Common myeloid progenitor, CD34-positive (primary cell): Measurements from ENCODE around the gene INSR.

Experiments
- CTCF ChIA-PET: fragments of 350-600 bp; sonication (Branson Sonifier 250); formaldehyde crosslinking; loops from one replicate; lab custom pipeline; 2021; ENCODE audit warnings: antibody characterized with exemption; lab: Charles Lee
- POLR2A ChIA-PET: fragments of 350-600 bp; sonication (Branson Sonifier 250); formaldehyde crosslinking; loops from one replicate; lab custom pipeline; 2021; ENCODE audit warnings: antibody characterized with exemption; lab: Charles Lee
- DNase-seq, 3 donors: peaks; one replicate each; pipeline versions ENCODE4 v3.0.0 to v3.0.0-alpha.2; 2013
- H3K27ac ChIP-seq, 2 experiments: 1 replicate in 1 of 2; 2 replicates in 1 of 2; pipeline ENCODE4 v1.7.0; 2013; ENCODE audit warnings: inconsistent platforms in 2 of 2, low read length in 2 of 2, mild to moderate bottlenecking in 2 of 2, low read depth in 1 of 2, moderate library complexity in 1 of 2; ENCODE audit not compliant: severe bottlenecking in 2 of 2, insufficient read depth in 1 of 2, poor library complexity in 1 of 2
- H3K27me3 ChIP-seq, 5 experiments: replicated peaks in 2 of 5; 1 replicate in 3 of 5; 2 replicates in 2 of 5; pipeline versions ENCODE4 v1.6.1 to v1.7.0; 2013; ENCODE audit warnings: low read length in 4 of 5, mild to moderate bottlenecking in 2 of 5, moderate library complexity in 2 of 5, inconsistent platforms in 1 of 5; ENCODE audit not compliant: insufficient read depth in 5 of 5, control insufficient read depth in 4 of 5
- H3K36me3 ChIP-seq, 4 experiments: 1 replicate in 2 of 4; 2 replicates in 2 of 4; pipeline versions ENCODE4 v1.6.1 to v1.7.0; 2013; ENCODE audit warnings: low read length in 3 of 4, control low read depth in 1 of 4, mild to moderate bottlenecking in 1 of 4; ENCODE audit not compliant: control insufficient read depth in 4 of 4, insufficient read depth in 4 of 4
- H3K4me1 ChIP-seq, 4 experiments: 1 replicate in 3 of 4; 2 replicates in 1 of 4; pipeline versions ENCODE4 v1.6.1 to v1.7.1; 2013; ENCODE audit warnings: low read length in 3 of 4, mild to moderate bottlenecking in 3 of 4, control low read depth in 1 of 4, inconsistent platforms in 1 of 4, moderate library complexity in 1 of 4; ENCODE audit not compliant: control insufficient read depth in 4 of 4, insufficient read depth in 4 of 4; ENCODE audit errors: control extremely low read depth in 1 of 4
- H3K4me3 ChIP-seq, 7 experiments: 1 replicate in 4 of 7; 2 replicates in 3 of 7; pipeline versions ENCODE4 v1.5.1 to v1.7.0; 2013; ENCODE audit warnings: mild to moderate bottlenecking in 7 of 7, low read length in 6 of 7, moderate library complexity in 6 of 7, inconsistent platforms in 2 of 7, low read depth in 2 of 7, control low read depth in 1 of 7; ENCODE audit not compliant: insufficient read depth in 4 of 7, control insufficient read depth in 1 of 7; ENCODE audit errors: extremely low read depth in 1 of 7
- H3K9me3 ChIP-seq, 5 experiments: 1 replicate in 4 of 5; 2 replicates in 1 of 5; pipeline versions ENCODE4 v1.6.1 to v1.7.1; 2013; ENCODE audit warnings: low read length in 4 of 5, mild to moderate bottlenecking in 2 of 5, inconsistent platforms in 1 of 5, low read depth in 1 of 5, moderate library complexity in 1 of 5; ENCODE audit not compliant: control insufficient read depth in 4 of 5, insufficient read depth in 2 of 5; ENCODE audit errors: control extremely low read depth in 1 of 5
- WGBS: methylation state at CpG from one replicate; pipeline ENCODE4 v1.1.5; 2013; ENCODE audit not compliant: insufficient coverage; 5-methylcytosine and 5-hydroxymethylcytosine counted together

The INSR gene

DNA sequence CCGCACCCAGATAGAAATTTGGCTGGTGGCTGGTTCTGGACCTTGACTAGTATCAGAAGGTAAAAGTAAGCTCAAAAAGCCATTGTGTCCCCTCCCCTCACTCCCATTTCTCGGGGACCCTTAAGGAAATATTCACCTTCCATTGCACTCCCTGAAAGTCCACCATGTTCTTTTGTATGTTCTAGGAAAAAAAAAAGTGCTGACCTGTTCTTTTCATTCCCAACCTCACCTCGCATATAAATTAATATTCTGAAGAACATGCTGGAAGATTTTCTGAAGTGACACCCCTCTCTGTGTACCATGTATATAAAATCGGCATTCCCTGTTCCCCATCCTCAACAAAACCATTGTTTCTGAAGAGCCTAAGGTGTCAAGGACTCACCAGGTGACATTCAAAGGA lies 181.5 kb downstream of the INSR start:
- Histone ChIP-seq H3K4me3 (no peak overlapping the region), H3K9me3 (peaks cover 0 to 13% (median 2%) of the 10 kb centered on the region in 5 experiments), H3K4me1 (no peaks in the 10 kb centered on the region), H3K36me3 (peaks cover 0 to 20% (median 9%) of the 10 kb centered on the region in 4 experiments), H3K27ac (no peak overlapping the region), H3K27me3 (no peaks in the 10 kb centered on the region)
- 100% methylated on average over 2 of the region's 4 CpGs for WGBS
- ChIA-PET CTCF (no interaction called here), POLR2A (no interaction called here)
- no peak for DNase-seq

DNA sequence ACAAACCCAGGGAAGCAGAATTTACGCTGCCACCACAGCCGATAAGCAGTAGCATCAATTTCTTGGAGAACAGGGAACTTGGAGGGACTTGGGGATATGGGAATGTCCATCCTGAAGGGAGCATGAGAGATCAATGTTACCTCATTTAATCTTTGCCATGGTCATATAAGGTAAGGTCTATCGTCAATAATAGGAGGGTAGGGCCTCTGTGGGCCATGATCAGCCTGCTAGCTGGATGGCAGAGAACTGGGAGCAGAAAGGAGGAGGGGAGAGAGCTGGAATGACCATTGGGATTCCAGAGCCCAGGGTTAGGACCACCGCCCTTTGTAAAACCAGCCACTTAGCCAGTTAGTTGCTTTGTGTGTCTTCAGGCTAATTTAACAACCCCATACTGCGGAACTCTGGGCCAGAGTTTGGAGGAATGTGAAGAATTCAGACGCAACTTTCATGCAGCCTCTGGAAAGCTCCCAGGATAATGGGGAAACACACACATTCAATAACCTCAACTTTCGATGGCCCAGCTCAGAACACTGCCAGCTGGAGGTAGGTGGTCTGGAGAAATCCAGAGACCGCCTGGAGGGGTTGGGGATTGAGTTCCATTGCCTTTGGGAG lies 184.4 kb downstream of the INSR start:
- Histone ChIP-seq H3K9me3 (peaks cover 0 to 13% (median 2%) of the 10 kb centered on the region in 5 experiments), H3K27ac (no peak overlapping the region), H3K36me3 (no peaks in the 10 kb centered on the region), H3K4me1 (peaks cover 0 to 4% (median 0%) of the 10 kb centered on the region in 4 experiments), H3K27me3 (no peaks in the 10 kb centered on the region), H3K4me3 (no peak overlapping the region)
- WGBS = 94% methylated on average over 3 of the region's 8 CpGs
- CTCF ChIA-PET = interaction anchor here (1.0 kb wide), 1 partner anchor 51 kb away, joined by 3 read pairs; no protein-coding TSS in a partner anchor
- no peak for DNase-seq
- POLR2A ChIA-PET = interaction anchor here (0.5 to 0.6 kb wide), 3 partner anchors 43 to 649 kb away, joined by 3 read pairs; no protein-coding TSS in a partner anchor

DNA sequence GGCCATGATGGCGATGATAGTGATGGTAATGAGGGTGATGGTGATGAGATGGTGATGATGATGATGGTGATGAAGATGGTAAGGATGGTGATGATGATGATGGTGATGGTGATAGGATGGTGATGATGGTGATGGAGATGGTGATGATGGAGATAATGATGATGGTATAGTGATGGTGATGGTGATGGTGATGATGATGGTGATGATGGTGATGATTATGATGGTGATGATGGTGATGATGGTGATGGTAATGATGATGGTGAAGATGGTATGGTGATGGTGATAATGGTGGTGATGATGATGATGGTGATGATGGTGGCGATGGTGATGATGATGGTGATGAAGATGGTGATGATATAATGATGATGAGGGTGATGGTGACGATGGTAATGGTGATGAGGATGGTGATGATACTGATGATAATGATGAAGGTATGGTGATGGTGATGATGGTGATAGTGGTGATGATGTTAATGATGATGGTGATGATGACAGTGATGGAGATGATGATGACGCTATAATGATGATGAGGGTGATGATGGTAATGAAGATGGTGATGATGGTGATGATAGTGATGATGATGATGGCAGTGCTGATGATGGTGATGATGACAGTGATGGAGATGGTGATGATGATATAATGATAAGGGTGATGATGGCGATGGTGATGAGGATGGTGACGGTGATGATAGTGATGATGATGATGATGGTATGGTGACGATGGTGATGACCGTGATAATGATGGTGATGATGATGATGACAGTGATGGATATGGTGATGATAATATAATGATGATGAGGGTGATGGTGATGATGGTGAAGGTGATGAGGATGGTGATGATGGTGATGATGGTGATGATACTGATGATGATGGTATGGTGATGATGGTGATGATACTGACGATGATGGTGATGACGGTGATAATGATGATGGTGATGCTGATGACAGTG lies 187.2 kb downstream of the INSR start:
- no peak overlapping the region for H3K27ac ChIP-seq
- CTCF ChIA-PET = no interaction called here
- peaks cover 0 to 5% (median 0%) of the 10 kb centered on the region in 5 experiments for H3K9me3 ChIP-seq
- no peak for DNase-seq
- no peak overlapping the region for H3K4me3 ChIP-seq
- peaks cover 0 to 9% (median 0%) of the 10 kb centered on the region in 4 experiments for H3K4me1 ChIP-seq
- H3K27me3 ChIP-seq = no peaks in the 10 kb centered on the region
- POLR2A ChIA-PET = no interaction called here
- no peaks in the 10 kb centered on the region for H3K36me3 ChIP-seq
- 87% methylated on average over 10 of the region's 10 CpGs for WGBS

DNA sequence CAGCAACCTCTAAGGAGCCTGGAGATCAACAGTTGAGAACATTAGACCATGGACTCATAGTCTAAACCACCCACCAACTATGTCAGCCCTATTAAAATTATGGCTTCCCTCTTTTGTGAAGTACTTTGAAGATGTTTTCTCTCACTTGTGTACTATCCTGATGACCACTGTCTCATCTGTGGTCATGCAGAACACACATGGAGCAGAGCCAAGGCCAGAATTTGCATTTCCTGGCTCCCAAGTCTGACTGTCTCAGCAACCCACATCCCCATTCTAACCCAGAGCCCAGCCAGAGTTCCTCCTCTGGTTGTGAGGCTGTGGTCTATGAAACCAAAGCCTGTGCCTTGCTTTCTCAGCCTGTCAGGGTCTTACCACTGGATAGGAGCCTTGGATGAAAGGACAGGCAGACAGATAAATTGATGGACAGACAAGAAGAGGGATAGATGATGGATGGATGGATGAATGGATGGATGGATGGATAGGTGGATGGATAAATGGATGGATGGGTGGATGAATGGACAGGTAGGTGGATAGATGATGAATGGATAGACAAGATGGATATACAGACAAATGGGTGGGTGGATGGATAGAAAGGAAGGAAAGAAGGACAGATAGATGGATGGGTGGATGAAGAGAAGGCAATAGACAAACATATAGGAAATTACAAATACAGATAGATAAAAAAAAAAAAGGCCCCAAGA lies 189.3 kb downstream of the INSR start:
- Histone ChIP-seq H3K4me3 (no peak overlapping the region), H3K27me3 (no peaks in the 10 kb centered on the region), H3K9me3 (peaks cover 0 to 5% (median 0%) of the 10 kb centered on the region in 5 experiments), H3K36me3 (no peaks in the 10 kb centered on the region), H3K4me1 (peaks cover 0 to 9% (median 1%) of the 10 kb centered on the region in 4 experiments), H3K27ac (no peak overlapping the region)
- CTCF ChIA-PET = no interaction called here
- peak in 2 of 3 donors; percentile 37 to 40 for DNase-seq
- POLR2A ChIA-PET = no interaction called here

GRCh38 chr19:7101498-7102253 lies 192.5 kb downstream of the INSR start:
- DNase-seq = no peak
- peaks cover 2 to 21% (median 9%) of the 10 kb centered on the region in 4 experiments for H3K4me1 ChIP-seq
- CTCF ChIA-PET = interaction anchor here (0.9 to 1.8 kb wide), 5 partner anchors 32 to 699 kb away, joined by 3 to 16 read pairs (median 4); partner anchors contain the start of gene ZNF557
- 89% methylated on average over 12 of the region's 19 CpGs for WGBS
- no peaks in the 10 kb centered on the region for H3K27me3 ChIP-seq
- no peaks in the 10 kb centered on the region for H3K36me3 ChIP-seq
- H3K9me3 ChIP-seq = peaks cover 0 to 5% (median 1%) of the 10 kb centered on the region in 5 experiments
- POLR2A ChIA-PET = no interaction called here
- no peak overlapping the region for H3K4me3 ChIP-seq
- H3K27ac ChIP-seq = no peak overlapping the region

DNA sequence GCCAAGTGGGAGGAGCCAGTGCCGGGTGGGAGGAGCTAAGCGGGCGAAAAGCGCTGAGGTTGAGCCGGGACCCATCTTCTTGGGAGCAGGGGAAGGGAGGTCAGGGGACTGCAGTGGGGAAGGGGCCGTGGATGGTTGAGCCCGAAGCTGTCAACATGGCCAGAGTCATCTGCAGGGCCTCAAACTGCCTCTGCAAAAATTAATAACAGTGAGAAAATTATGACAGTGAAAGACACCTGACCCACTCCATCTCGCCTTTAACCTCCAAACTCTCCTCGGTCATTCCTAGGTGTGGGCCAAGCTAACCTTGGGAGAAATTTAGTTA lies 194.7 kb downstream of the INSR start:
- peaks cover 0 to 21% (median 15%) of the 10 kb centered on the region in 5 experiments for H3K9me3 ChIP-seq
- peak overlapping the region in 1 of 2 experiments; percentile 85 for H3K27ac ChIP-seq
- ChIA-PET POLR2A (no interaction called here), CTCF (interaction anchor here (0.5 to 1.4 kb wide), 3 partner anchors 16 to 1395 kb away, joined by 3 to 4 read pairs (median 3); no protein-coding TSS in a partner anchor)
- H3K4me1 ChIP-seq = peaks cover 2 to 15% (median 9%) of the 10 kb centered on the region in 4 experiments
- H3K4me3 ChIP-seq = peak overlapping the region; percentile 60 to 86 (median 74)
- H3K36me3 ChIP-seq = no peaks in the 10 kb centered on the region
- 5% methylated on average over 8 of the region's 9 CpGs for WGBS
- H3K27me3 ChIP-seq = no peaks in the 10 kb centered on the region
- DNase-seq = no peak
